ENCODE data around the gene COBL. TPM values are rescaled to one million over a fixed set of nuclear protein-coding genes. Genes with fewer than 3 reads are reported as not detected.

Gene COBL
- total and polyA plus RNA-seq, 2 donors (not counting 3 experiments of a cell fraction or from before 2014, with no cell fraction given), result 0.11 TPM; not detected in 1

DNA sequence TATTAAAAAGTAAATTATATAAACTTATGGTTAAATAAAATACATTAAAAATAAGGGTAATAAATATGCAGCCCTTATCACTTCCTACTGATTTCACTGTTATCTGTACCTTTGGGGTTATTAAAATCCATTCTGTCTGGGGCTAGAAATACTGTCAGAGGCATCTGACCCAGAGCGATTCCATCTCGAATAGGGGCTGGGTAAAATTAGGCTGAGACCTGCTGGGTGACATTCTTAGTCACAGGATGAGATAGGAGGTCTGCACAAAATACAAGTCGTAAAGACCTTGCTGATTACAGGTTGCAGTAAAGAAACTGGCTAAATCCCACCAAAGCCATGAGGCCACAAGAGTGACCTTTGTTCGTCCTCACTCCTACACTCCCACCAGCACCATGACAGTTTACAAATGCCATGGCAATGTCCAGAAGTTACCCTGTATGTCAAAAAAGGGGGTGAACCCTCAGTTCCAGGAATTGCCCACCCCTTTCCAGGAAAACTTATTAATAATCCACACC is 77.6 kb downstream of the COBL start:
- no peaks in the 10 kb centered on the region for H3K9me3 ChIP-seq (replicated peaks; ENCODE audit: control insufficient read depth, insufficient read depth, low read length)
- H3K4me1 ChIP-seq (ENCODE audit: control insufficient read depth, extremely low read depth, insufficient read depth, low read length), result no peaks in the 10 kb centered on the region
- no peaks in the 10 kb centered on the region for H3K9me1 ChIP-seq (replicated peaks; ENCODE audit: control insufficient read depth, extremely low read depth, insufficient read depth, low read length)
- DNase-seq (ENCODE audit: low read depth, low spot score) (no peak), FAIRE-seq (no peak)
- TF ChIP-seq JUN (IDR thresholded peaks at IDR 0.05; ENCODE audit: borderline replicate concordance, insufficient read depth, insufficient read length, low read depth), result no peak
- no peak for TF ChIP-seq POLR2A (IDR thresholded peaks at IDR 0.05; ENCODE audit: low read depth, low read length)
- TF ChIP-seq POLR2AphosphoS5 (IDR thresholded peaks at IDR 0.05; ENCODE audit: insufficient read depth, low read depth, low read length), result no peak
- TF ChIP-seq, protein P1, sequence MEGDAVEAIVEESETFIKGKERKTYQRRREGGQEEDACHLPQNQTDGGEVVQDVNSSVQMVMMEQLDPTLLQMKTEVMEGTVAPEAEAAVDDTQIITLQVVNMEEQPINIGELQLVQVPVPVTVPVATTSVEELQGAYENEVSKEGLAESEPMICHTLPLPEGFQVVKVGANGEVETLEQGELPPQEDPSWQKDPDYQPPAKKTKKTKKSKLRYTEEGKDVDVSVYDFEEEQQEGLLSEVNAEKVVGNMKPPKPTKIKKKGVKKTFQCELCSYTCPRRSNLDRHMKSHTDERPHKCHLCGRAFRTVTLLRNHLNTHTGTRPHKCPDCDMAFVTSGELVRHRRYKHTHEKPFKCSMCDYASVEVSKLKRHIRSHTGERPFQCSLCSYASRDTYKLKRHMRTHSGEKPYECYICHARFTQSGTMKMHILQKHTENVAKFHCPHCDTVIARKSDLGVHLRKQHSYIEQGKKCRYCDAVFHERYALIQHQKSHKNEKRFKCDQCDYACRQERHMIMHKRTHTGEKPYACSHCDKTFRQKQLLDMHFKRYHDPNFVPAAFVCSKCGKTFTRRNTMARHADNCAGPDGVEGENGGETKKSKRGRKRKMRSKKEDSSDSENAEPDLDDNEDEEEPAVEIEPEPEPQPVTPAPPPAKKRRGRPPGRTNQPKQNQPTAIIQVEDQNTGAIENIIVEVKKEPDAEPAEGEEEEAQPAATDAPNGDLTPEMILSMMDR (IDR thresholded peaks at IDR 0.05; ENCODE audit: extremely low read depth in 1 of 2, insufficient read depth in 1 of 2, low read depth in 1 of 2, low read length in 2 of 2), result no peak
- TF ChIP-seq GATA2 (IDR thresholded peaks at IDR 0.05; ENCODE audit: insufficient read depth, insufficient read length, low read depth, low read length), result no peak
- TF ChIP-seq MYC (IDR thresholded peaks at IDR 0.05; ENCODE audit: low read depth, low read length), result no peak
- TF ChIP-seq EZH2 (IDR thresholded peaks at IDR 0.05; ENCODE audit: borderline replicate concordance, low read depth, low read length, severe bottlenecking), result no peak
- TF ChIP-seq FOS (IDR thresholded peaks at IDR 0.05; ENCODE audit: borderline replicate concordance, insufficient read depth, low read length), result no peak
- TF ChIP-seq, protein P2, sequence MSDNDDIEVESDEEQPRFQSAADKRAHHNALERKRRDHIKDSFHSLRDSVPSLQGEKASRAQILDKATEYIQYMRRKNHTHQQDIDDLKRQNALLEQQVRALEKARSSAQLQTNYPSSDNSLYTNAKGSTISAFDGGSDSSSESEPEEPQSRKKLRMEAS (IDR thresholded peaks at IDR 0.05; ENCODE audit: insufficient read depth, insufficient read length), result no peak
- no peak overlapping the region for H3K4me2 ChIP-seq (ENCODE audit: insufficient read depth, low read length)
- intact Hi-C loops (cut with micrococcal nuclease) (no loop called here), dilution Hi-C loops (cut with MboI; ENCODE audit: extremely low pct_ligation_motif_present, low sequenced_read_pairs) (no loop called here)
- H3K4me3 ChIP-seq (replicated peaks in 1 of 3; ENCODE audit: insufficient read depth in 1 of 3, low read depth in 1 of 3, low read length in 3 of 3), result no peak overlapping the region
- no peaks in the 10 kb centered on the region for H4K20me1 ChIP-seq (replicated peaks; ENCODE audit: control insufficient read depth, extremely low read depth, insufficient read depth, low read length)
- no TSS peak for BruUV-seq (replicated peaks)
- no peaks in the 10 kb centered on the region for H3K36me3 ChIP-seq (ENCODE audit: control insufficient read depth in 2 of 2, extremely low read depth in 1 of 2, insufficient read depth in 2 of 2, low read length in 2 of 2)
- no peak overlapping the region for H2AFZ ChIP-seq (ENCODE audit: low read depth, low read length)
- ChIA-PET POLR2A (no interaction called here), CTCF (no interaction called here)
- no peak overlapping the region for H3K27ac ChIP-seq (ENCODE audit: insufficient read depth, low read depth, low read length)
- no peaks in the 10 kb centered on the region for H3K79me2 ChIP-seq (ENCODE audit: control insufficient read depth, insufficient read depth, low read length)
- H3K27me3 ChIP-seq (ENCODE audit: control insufficient read depth in 2 of 2, insufficient read depth in 2 of 2, low read length in 2 of 2), result no peaks in the 10 kb centered on the region
- H3K9ac ChIP-seq (replicated peaks; ENCODE audit: extremely low read depth, insufficient read depth, low read length), result no peak overlapping the region
